ENCODE results near the gene BASP1.

DNA sequence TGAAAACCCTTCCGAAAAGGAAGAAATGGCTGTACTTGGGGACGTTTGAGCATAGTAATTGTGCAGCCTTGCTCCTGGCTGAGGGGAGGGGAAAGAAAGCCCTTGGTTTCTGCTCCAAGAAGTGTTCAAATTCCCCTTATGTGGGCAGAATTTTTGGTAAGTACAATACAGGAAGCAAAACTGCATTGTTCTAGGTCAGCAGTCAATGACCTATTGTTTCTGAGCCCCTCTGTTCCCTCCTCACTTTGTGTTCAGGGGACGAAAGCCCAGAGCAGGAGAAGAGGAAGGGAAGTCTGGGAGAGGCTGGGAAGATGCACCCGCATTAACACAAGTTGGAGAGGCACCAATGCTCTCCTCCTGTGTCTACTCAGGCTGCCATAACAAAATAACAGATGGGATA, 11.9 kb downstream of the BASP1 start:
- TF ChIP-seq, protein P1, sequence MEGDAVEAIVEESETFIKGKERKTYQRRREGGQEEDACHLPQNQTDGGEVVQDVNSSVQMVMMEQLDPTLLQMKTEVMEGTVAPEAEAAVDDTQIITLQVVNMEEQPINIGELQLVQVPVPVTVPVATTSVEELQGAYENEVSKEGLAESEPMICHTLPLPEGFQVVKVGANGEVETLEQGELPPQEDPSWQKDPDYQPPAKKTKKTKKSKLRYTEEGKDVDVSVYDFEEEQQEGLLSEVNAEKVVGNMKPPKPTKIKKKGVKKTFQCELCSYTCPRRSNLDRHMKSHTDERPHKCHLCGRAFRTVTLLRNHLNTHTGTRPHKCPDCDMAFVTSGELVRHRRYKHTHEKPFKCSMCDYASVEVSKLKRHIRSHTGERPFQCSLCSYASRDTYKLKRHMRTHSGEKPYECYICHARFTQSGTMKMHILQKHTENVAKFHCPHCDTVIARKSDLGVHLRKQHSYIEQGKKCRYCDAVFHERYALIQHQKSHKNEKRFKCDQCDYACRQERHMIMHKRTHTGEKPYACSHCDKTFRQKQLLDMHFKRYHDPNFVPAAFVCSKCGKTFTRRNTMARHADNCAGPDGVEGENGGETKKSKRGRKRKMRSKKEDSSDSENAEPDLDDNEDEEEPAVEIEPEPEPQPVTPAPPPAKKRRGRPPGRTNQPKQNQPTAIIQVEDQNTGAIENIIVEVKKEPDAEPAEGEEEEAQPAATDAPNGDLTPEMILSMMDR (IDR thresholded peaks at IDR 0.05; ENCODE audit: low read length) = no peak
- no peak for TF ChIP-seq EZH2 (optimal IDR thresholded peaks at IDR 0.05; ENCODE audit: low read depth, low read length)
